HepG2 (cell line): ENCODE measurements around the gene MS4A2. TPM values are rescaled to one million over a fixed set of nuclear protein-coding genes. Genes with fewer than 3 reads are reported as not detected.
A peak's percentile ranks its signal among the peaks of the same experiment; 100 is the strongest.

Experiments used
- EP300 ChIP-seq, 3 experiments: sonication (generic) in 1 of 3; formaldehyde crosslinking in 1 of 3; IDR thresholded peaks; 2 replicates each; pipeline versions ENCODE4 v1.5.1 to v1.6.1; 2011 to 2020; ENCODE audit warnings: low read depth in 2 of 3, low read length in 2 of 3, borderline replicate concordance in 1 of 3, improper control_type of control experiment in 1 of 3, mild to moderate bottlenecking in 1 of 3, missing genetic modification reagents in 1 of 3, moderate library complexity in 1 of 3
- ETV5 ChIP-seq: IDR thresholded peaks from 2 replicates; pipeline ENCODE4 v1.6.1; 2018; ENCODE audit warnings: missing biosample characterization, missing genetic modification reagents, inconsistent platforms, borderline replicate concordance
- FOXK1 ChIP-seq: sonication (generic); formaldehyde crosslinking; IDR thresholded peaks from 2 replicates; pipeline ENCODE4 v1.4.0; 2020; ENCODE audit warnings: low read depth, missing genetic modification reagents, borderline replicate concordance
- GABPA ChIP-seq, 2 experiments: IDR thresholded peaks; 2 replicates each; pipeline ENCODE4 v1.6.1; 2011 to 2016; ENCODE audit warnings: low read depth in 2 of 2, low read length in 1 of 2, missing biosample characterization in 1 of 2, missing genetic modification characterization in 1 of 2
- HMG20A ChIP-seq: IDR thresholded peaks from 2 replicates; pipeline ENCODE4 v1.6.1; 2016; ENCODE audit warnings: borderline replicate concordance
- JUN ChIP-seq: sonication (generic); formaldehyde crosslinking; IDR thresholded peaks from 2 replicates; pipeline ENCODE4 v1.4.0; 2020; ENCODE audit warnings: mild to moderate bottlenecking, missing genetic modification reagents
- JUNB ChIP-seq: sonication (generic); formaldehyde crosslinking; IDR thresholded peaks from 2 replicates; pipeline ENCODE4 v1.8.0; 2022; ENCODE audit warnings: missing genetic modification reagents, mild to moderate bottlenecking, borderline replicate concordance
- MED1 ChIP-seq: sonication (generic); formaldehyde crosslinking; IDR thresholded peaks from 2 replicates; pipeline ENCODE4 v1.4.0; 2020; ENCODE audit warnings: missing genetic modification reagents
- NCOA1 ChIP-seq: sonication (generic); formaldehyde crosslinking; IDR thresholded peaks from 2 replicates; pipeline ENCODE4 v1.9.0; 2021; ENCODE audit warnings: missing genetic modification reagents
- NCOA2 ChIP-seq: sonication (generic); formaldehyde crosslinking; IDR thresholded peaks from 2 replicates; pipeline ENCODE4 v1.8.0; 2022; ENCODE audit warnings: inconsistent platforms
- NFKBIZ ChIP-seq: IDR thresholded peaks from 2 replicates; pipeline ENCODE4 v1.6.1; 2018; ENCODE audit warnings: missing genetic modification reagents, missing compliant biosample characterization
- SOX6 ChIP-seq, 2 experiments: fragments of 450-650 bp in 1 of 2; sonication (generic) in 1 of 2; formaldehyde crosslinking in 1 of 2; IDR thresholded peaks; 2 replicates each; pipeline versions ENCODE4 v1.4.0 to v1.6.1; 2017 to 2020; ENCODE audit warnings: antibody characterized with exemption in 1 of 2, mild to moderate bottlenecking in 1 of 2, missing genetic modification reagents in 1 of 2
- TCF7 ChIP-seq: sonication (generic); IDR thresholded peaks from 2 replicates; pipeline ENCODE4 v1.6.1; 2016; ENCODE audit warnings: antibody characterized with exemption, low read depth
- ZNF788 ChIP-seq: sonication (generic); formaldehyde crosslinking; IDR thresholded peaks from 2 replicates; pipeline ENCODE4 v1.5.0; 2020; ENCODE audit warnings: mild to moderate bottlenecking, missing genetic modification reagents, borderline replicate concordance
- polyA plus RNA-seq, 8 experiments: library from polyadenylated mRNA; depleted of rRNA in 3 of 8; stranded (reverse) in 7 of 8; unstranded in 1 of 8; fragments of >200 nt; fragmentation: Illumina TruSeq in 4 of 8; extraction: Trizol in 4 of 8; gene quantifications; 2 replicates each; pipeline versions ENCODE4 v1.2.1 to v1.2.3, GENCODE V29; 2011 to 2016; ENCODE audit warnings: low read depth in 4 of 8, missing spikeins in 1 of 8, mixed read lengths in 1 of 8; ENCODE audit not compliant: insufficient read depth in 1 of 8
- total RNA-seq, 5 experiments: library from RNA; depleted of rRNA; stranded (reverse); fragments of >200 nt; fragmentation: Illumina TruSeq; extraction: Trizol; gene quantifications; 2 replicates each; pipeline ENCODE4 v1.2.3, GENCODE V29; 2016; ENCODE audit warnings: low read depth in 1 of 5
- TF ChIP-seq, protein P1 (sequence below), 2 experiments: sonication (generic) in 1 of 2; formaldehyde crosslinking in 1 of 2; IDR thresholded peaks; 2 replicates each; pipeline versions ENCODE4 v1.4.0 to v1.6.1; 2016 to 2020; ENCODE audit warnings: borderline replicate concordance in 1 of 2, low read depth in 1 of 2, mild to moderate bottlenecking in 1 of 2, missing genetic modification reagents in 1 of 2
- TF ChIP-seq, protein P2 (sequence below): IDR thresholded peaks from 2 replicates; pipeline ENCODE4 v1.6.1; 2016; ENCODE audit warnings: mild to moderate bottlenecking
- TF ChIP-seq, protein P3 (sequence below): sonication (generic); formaldehyde crosslinking; IDR thresholded peaks from 2 replicates; pipeline ENCODE4 v1.4.0; 2020; ENCODE audit warnings: mild to moderate bottlenecking, missing genetic modification reagents, borderline replicate concordance

MS4A2 gene
- total and polyA plus RNA-seq, 2 of the 13 experiments (the other 11 are each of a cell fraction or from before 2014, with no cell fraction given), result not detected

DNA sequence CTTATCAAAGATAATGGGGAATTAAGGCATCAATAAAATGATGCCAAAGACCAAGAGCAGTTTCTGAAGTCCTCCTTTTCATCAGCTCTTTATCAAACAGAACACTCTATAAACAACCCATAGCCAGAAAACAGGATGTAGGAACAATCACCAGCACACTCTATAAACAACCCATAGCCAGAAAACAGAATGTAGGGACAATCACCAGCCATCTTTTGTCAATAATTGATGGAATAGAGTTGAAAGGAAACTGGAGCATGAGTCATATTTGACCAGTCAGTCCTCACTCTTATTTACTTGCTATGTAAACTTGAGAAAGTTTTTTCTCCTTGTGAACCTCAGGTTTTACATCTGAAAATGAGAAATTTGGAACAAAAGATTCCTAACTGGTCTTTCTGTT lies 10.0 kb downstream of the MS4A2 start (continued):
- TF ChIP-seq, protein P1, sequence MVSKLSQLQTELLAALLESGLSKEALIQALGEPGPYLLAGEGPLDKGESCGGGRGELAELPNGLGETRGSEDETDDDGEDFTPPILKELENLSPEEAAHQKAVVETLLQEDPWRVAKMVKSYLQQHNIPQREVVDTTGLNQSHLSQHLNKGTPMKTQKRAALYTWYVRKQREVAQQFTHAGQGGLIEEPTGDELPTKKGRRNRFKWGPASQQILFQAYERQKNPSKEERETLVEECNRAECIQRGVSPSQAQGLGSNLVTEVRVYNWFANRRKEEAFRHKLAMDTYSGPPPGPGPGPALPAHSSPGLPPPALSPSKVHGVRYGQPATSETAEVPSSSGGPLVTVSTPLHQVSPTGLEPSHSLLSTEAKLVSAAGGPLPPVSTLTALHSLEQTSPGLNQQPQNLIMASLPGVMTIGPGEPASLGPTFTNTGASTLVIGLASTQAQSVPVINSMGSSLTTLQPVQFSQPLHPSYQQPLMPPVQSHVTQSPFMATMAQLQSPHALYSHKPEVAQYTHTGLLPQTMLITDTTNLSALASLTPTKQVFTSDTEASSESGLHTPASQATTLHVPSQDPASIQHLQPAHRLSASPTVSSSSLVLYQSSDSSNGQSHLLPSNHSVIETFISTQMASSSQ (IDR thresholded peaks at IDR 0.05; ENCODE audit: low read depth), result peak; percentile 79
- TF ChIP-seq, protein P1 (CRISPR knock-in tag; IDR thresholded peaks at IDR 0.05; ENCODE audit: borderline replicate concordance), result peak; percentile 34; the same call in 1 of the 2 replicates
- TF ChIP-seq NCOA1 (CRISPR knock-in tag) (no peak), JUN (CRISPR knock-in tag) (0 out of 2 replicates have a peak, but pooled peaks have one; percentile 38), JUNB (CRISPR knock-in tag) (peak; percentile 67; the same call in 1 of the 2 replicates), SOX6 (IDR thresholded peaks at IDR 0.05) (no peak), SOX6 (CRISPR knock-in tag; IDR thresholded peaks at IDR 0.05) (peak; percentile 92), NCOA2 (CRISPR knock-in tag) (peak; percentile 61; the same call in 1 of the 2 replicates), GABPA (IDR thresholded peaks at IDR 0.05; ENCODE audit: low read depth, low read length) (no peak), GABPA (CRISPR knock-in tag; IDR thresholded peaks at IDR 0.05; ENCODE audit: low read depth) (peak; percentile 47; the same call in 1 of the 2 replicates), ETV5 (CRISPR knock-in tag) (peak; percentile 79; the same call in 1 of the 2 replicates), ZNF788 (CRISPR knock-in tag) (no peak), FOXK1 (CRISPR knock-in tag) (0 out of 2 replicates have a peak, but pooled peaks have one; percentile 43), EP300 (IDR thresholded peaks at IDR 0.05; ENCODE audit: low read depth in 2 of 2, low read length in 2 of 2) (peak in 1 of 2 experiments; percentile 80; a peak in 2 of 4 replicates), EP300 (CRISPR knock-in tag; IDR thresholded peaks at IDR 0.05; ENCODE audit: borderline replicate concordance) (no peak; the same call in 1 of the 2 replicates), NFKBIZ (no peak), MED1 (CRISPR knock-in tag) (peak; percentile 30; the same call in 1 of the 2 replicates), TCF7 (peak; percentile 65), HMG20A (CRISPR knock-in tag) (peak; percentile 65; the same call in 1 of the 2 replicates)
- TF ChIP-seq, protein P2, sequence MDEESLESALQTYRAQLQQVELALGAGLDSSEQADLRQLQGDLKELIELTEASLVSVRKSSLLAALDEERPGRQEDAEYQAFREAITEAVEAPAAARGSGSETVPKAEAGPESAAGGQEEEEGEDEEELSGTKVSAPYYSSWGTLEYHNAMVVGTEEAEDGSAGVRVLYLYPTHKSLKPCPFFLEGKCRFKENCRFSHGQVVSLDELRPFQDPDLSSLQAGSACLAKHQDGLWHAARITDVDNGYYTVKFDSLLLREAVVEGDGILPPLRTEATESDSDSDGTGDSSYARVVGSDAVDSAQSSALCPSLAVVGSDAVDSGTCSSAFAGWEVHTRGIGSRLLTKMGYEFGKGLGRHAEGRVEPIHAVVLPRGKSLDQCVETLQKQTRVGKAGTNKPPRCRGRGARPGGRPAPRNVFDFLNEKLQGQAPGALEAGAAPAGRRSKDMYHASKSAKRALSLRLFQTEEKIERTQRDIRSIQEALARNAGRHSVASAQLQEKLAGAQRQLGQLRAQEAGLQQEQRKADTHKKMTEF (CRISPR knock-in tag), result peak; percentile 67
- TF ChIP-seq, protein P3, sequence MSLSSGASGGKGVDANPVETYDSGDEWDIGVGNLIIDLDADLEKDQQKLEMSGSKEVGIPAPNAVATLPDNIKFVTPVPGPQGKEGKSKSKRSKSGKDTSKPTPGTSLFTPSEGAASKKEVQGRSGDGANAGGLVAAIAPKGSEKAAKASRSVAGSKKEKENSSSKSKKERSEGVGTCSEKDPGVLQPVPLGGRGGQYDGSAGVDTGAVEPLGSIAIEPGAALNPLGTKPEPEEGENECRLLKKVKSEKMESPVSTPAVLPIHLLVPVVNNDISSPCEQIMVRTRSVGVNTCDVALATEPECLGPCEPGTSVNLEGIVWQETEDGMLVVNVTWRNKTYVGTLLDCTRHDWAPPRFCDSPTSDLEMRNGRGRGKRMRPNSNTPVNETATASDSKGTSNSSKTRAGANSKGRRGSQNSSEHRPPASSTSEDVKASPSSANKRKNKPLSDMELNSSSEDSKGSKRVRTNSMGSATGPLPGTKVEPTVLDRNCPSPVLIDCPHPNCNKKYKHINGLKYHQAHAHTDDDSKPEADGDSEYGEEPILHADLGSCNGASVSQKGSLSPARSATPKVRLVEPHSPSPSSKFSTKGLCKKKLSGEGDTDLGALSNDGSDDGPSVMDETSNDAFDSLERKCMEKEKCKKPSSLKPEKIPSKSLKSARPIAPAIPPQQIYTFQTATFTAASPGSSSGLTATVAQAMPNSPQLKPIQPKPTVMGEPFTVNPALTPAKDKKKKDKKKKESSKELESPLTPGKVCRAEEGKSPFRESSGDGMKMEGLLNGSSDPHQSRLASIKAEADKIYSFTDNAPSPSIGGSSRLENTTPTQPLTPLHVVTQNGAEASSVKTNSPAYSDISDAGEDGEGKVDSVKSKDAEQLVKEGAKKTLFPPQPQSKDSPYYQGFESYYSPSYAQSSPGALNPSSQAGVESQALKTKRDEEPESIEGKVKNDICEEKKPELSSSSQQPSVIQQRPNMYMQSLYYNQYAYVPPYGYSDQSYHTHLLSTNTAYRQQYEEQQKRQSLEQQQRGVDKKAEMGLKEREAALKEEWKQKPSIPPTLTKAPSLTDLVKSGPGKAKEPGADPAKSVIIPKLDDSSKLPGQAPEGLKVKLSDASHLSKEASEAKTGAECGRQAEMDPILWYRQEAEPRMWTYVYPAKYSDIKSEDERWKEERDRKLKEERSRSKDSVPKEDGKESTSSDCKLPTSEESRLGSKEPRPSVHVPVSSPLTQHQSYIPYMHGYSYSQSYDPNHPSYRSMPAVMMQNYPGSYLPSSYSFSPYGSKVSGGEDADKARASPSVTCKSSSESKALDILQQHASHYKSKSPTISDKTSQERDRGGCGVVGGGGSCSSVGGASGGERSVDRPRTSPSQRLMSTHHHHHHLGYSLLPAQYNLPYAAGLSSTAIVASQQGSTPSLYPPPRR, result 0 out of 2 replicates have a peak, but pooled peaks have one; percentile 20
